Measurements from ENCODE around the gene TRPV3. TPM values are rescaled to one million over a fixed set of nuclear protein-coding genes. Genes with fewer than 3 reads are reported as not detected.

The TRPV3 gene
- total and polyA plus RNA-seq, 2 of the 13 experiments (the other 11 are each of a cell fraction or from before 2014, with no cell fraction given) = 0.90 to 1.0 TPM

DNA sequence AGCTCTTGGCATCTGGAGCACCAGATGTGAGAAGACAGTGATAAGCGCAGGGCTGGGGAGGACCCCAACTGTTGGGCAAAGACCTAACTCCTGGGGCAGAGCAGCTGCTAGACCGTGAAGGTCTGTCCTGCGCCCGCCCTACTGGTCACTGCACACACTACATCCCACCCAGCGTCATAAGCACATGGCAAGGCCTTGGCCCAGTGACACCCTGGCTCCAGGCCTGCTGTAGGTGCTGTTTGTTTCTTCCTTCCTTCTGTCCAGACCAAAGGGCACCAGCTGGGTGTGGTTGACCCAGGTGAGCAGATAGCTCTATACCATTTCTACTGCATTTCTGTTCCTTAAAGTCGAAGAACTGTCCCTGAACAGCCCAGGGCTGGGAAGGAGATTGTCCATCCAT is 6.4 kb downstream of the TRPV3 start:
- DNase-seq (ENCODE audit: low spot score) = no peak
- ChIA-PET POLR2A (interaction anchor here (0.8 kb wide), 1 partner anchor 10 kb away, joined by 8 read pairs; no protein-coding TSS in a partner anchor), CTCF (ENCODE audit: low intra/inter-chr PET ratio, low total read pairs) (no interaction called here)
- TF ChIP-seq ZNF382 (CRISPR knock-in tag; IDR thresholded peaks at IDR 0.05; ENCODE audit: borderline replicate concordance) = no peak
- TF ChIP-seq ZNF350 (CRISPR knock-in tag; IDR thresholded peaks at IDR 0.05; ENCODE audit: borderline replicate concordance, low read depth) = no peak
- TF ChIP-seq HNF4A (CRISPR knock-in tag; IDR thresholded peaks at IDR 0.05) = 0 out of 2 replicates have a peak, but pooled peaks have one; percentile 8
- peak; percentile 27; the same call in 1 of the 2 replicates for TF ChIP-seq RAD21 (CRISPR knock-in tag; IDR thresholded peaks at IDR 0.05)
- TF ChIP-seq RFX1 (IDR thresholded peaks at IDR 0.05) = no peak
- TF ChIP-seq CTCF (CRISPR knock-in tag; IDR thresholded peaks at IDR 0.05) = peak; percentile 37
- TF ChIP-seq TFDP1 (CRISPR knock-in tag; IDR thresholded peaks at IDR 0.05; ENCODE audit: borderline replicate concordance) = no peak
- no peak for TF ChIP-seq NFE2L1 (CRISPR knock-in tag; IDR thresholded peaks at IDR 0.05; ENCODE audit: borderline replicate concordance)
- no peak for TF ChIP-seq ZBTB10 (CRISPR knock-in tag; IDR thresholded peaks at IDR 0.05; ENCODE audit: borderline replicate concordance)
- TF ChIP-seq, protein P1, sequence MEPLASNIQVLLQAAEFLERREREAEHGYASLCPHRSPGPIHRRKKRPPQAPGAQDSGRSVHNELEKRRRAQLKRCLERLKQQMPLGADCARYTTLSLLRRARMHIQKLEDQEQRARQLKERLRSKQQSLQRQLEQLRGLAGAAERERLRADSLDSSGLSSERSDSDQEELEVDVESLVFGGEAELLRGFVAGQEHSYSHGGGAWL (CRISPR knock-in tag; IDR thresholded peaks at IDR 0.05) = no peak
- no peak for TF ChIP-seq RNF2 (conservative IDR thresholded peaks at IDR 0.05; ENCODE audit: low read depth)
- TF ChIP-seq TEAD3 (CRISPR knock-in tag; optimal IDR thresholded peaks at IDR 0.05; ENCODE audit: borderline replicate concordance) = peak; percentile 14
- no peak for TF ChIP-seq THYN1 (CRISPR knock-in tag; IDR thresholded peaks at IDR 0.05; ENCODE audit: borderline replicate concordance, low read depth)
- no peak for TF ChIP-seq MXD4 (CRISPR knock-in tag; IDR thresholded peaks at IDR 0.05)
- TF ChIP-seq PHF21A (CRISPR knock-in tag; IDR thresholded peaks at IDR 0.05) = no peak
- Histone ChIP-seq H3K4me3 (replicated peaks in 1 of 3; ENCODE audit: insufficient read depth in 1 of 3, low read depth in 2 of 3, low read length in 3 of 3) (no peak overlapping the region), H3K4me2 (ENCODE audit: low read depth, low read length) (no peak overlapping the region), H3K79me2 (ENCODE audit: insufficient read depth, low read length) (no peaks in the 10 kb centered on the region), H4K20me1 (ENCODE audit: insufficient read depth, low read length) (no peaks in the 10 kb centered on the region), H2AFZ (ENCODE audit: low read length) (no peak overlapping the region), H3K27ac (ENCODE audit: extremely low read length, insufficient read depth, low read length) (no peak overlapping the region), H3K9me3 (ENCODE audit: low read length) (no peaks in the 10 kb centered on the region), H3K9ac (ENCODE audit: insufficient read depth, low read depth, low read length) (no peak overlapping the region), H3K4me1 (ENCODE audit: insufficient read depth, low read length) (peaks cover 19% of the 10 kb centered on the region), H3K27me3 (ENCODE audit: control insufficient read depth in 1 of 2, insufficient read depth in 2 of 2, low read length in 2 of 2) (peaks cover 0 to 6% of the 10 kb centered on the region in 2 experiments; a peak in 2 of 5 replicates), H3K36me3 (replicated peaks in 1 of 2; ENCODE audit: control insufficient read depth in 1 of 2, insufficient read depth in 2 of 2, low read length in 2 of 2) (no peaks in the 10 kb centered on the region)
- intact Hi-C loops (cut with micrococcal nuclease; ENCODE audit: unreplicated experiment) = no loop called here
- no peak for FAIRE-seq
- 29% methylated on average over 2 of the region's 6 CpGs for WGBS (ENCODE audit: low lambda C conversion rate)
- ATAC-seq = peak; percentile 89
- in situ Hi-C loops (cut with HindIII; ENCODE audit: extremely low pct_ligation_motif_present, low pct_unique_long_range_greater_than_20kb) = no loop called here
- BruUV-seq (replicated peaks) = no TSS peak
